HepG2 (cell line): Measurements from ENCODE around the gene ZIM2. TPM values are rescaled to one million over a fixed set of nuclear protein-coding genes. Genes with fewer than 3 reads are reported as not detected.
A peak's percentile ranks its signal among the peaks of the same experiment; 100 is the strongest.

Experiments
- ASH2L ChIP-seq: fragments of 300-600, 200-600 bp; sonication (generic); IDR thresholded peaks from 2 replicates; pipeline ENCODE4 v1.7.0; 2017; ENCODE audit warnings: low read depth, mild to moderate bottlenecking, moderate library complexity, mixed read lengths, low read length; ENCODE audit not compliant: insufficient read length
- ATM ChIP-seq: fragments of 450-650 bp; IDR thresholded peaks from 2 replicates; pipeline ENCODE4 v1.7.1; 2017; ENCODE audit warnings: mild to moderate bottlenecking, borderline replicate concordance
- CBX5 ChIP-seq: sonication (generic); formaldehyde crosslinking; IDR thresholded peaks from 2 replicates; pipeline ENCODE4 v1.4.0; 2020; ENCODE audit warnings: missing genetic modification reagents, borderline replicate concordance
- CHCHD3 ChIP-seq: sonication (generic); formaldehyde crosslinking; IDR thresholded peaks from 2 replicates; pipeline ENCODE4 v1.8.0; 2022; ENCODE audit warnings: mild to moderate bottlenecking, missing genetic modification reagents, moderate library complexity
- IKZF1 ChIP-seq: fragments of 450-650 bp; IDR thresholded peaks from 2 replicates; pipeline ENCODE4 v1.7.1; 2016
- KLF12 ChIP-seq: sonication (generic); formaldehyde crosslinking; IDR thresholded peaks from 2 replicates; pipeline ENCODE4 v1.4.0; 2020; ENCODE audit warnings: missing genetic modification reagents, borderline replicate concordance
- MTF1 ChIP-seq: sonication (generic); formaldehyde crosslinking; IDR thresholded peaks from 2 replicates; pipeline ENCODE4 v1.5.0; 2020; ENCODE audit warnings: missing genetic modification reagents
- RBM22 ChIP-seq: fragments of 200-400 bp; formaldehyde crosslinking; optimal IDR thresholded peaks from 2 replicates; pipeline ENCODE3; 2017; ENCODE audit warnings: mild to moderate bottlenecking, low read length, moderate library complexity
- ZNF333 ChIP-seq: sonication (generic); formaldehyde crosslinking; IDR thresholded peaks from 2 replicates; pipeline ENCODE4 v1.4.0; 2020; ENCODE audit warnings: mild to moderate bottlenecking, missing genetic modification reagents, borderline replicate concordance
- ZNF430 ChIP-seq: sonication (generic); formaldehyde crosslinking; IDR thresholded peaks from 2 replicates; pipeline ENCODE4 v1.9.0; 2021; ENCODE audit warnings: mild to moderate bottlenecking, missing genetic modification reagents
- ZNF546 ChIP-seq: sonication (generic); formaldehyde crosslinking; conservative IDR thresholded peaks from 2 replicates; pipeline ENCODE4 v1.8.1; 2023; ENCODE audit warnings: mild to moderate bottlenecking, missing genetic modification reagents
- ZNF547 ChIP-seq: sonication (generic); formaldehyde crosslinking; IDR thresholded peaks from 2 replicates; pipeline ENCODE4 v1.5.1; 2020; ENCODE audit warnings: mild to moderate bottlenecking, missing genetic modification reagents
- ZNF564 ChIP-seq: sonication (generic); formaldehyde crosslinking; IDR thresholded peaks from 2 replicates; pipeline ENCODE4 v1.8.1; 2023; ENCODE audit warnings: mild to moderate bottlenecking, missing genetic modification reagents
- ZNF644 ChIP-seq: IDR thresholded peaks from 2 replicates; pipeline ENCODE4 v1.6.1; 2016; ENCODE audit warnings: low read depth
- ZNF768 ChIP-seq: sonication (generic); formaldehyde crosslinking; IDR thresholded peaks from 2 replicates; pipeline ENCODE4 v1.4.0; 2020; ENCODE audit warnings: missing genetic modification reagents
- ZNF788 ChIP-seq: sonication (generic); formaldehyde crosslinking; IDR thresholded peaks from 2 replicates; pipeline ENCODE4 v1.5.0; 2020; ENCODE audit warnings: mild to moderate bottlenecking, missing genetic modification reagents, borderline replicate concordance
- polyA plus RNA-seq, 8 experiments: library from polyadenylated mRNA; depleted of rRNA in 3 of 8; stranded (reverse) in 7 of 8; unstranded in 1 of 8; fragments of >200 nt; fragmentation: Illumina TruSeq in 4 of 8; extraction: Trizol in 4 of 8; gene quantifications; 2 replicates each; pipeline versions ENCODE4 v1.2.1 to v1.2.3, GENCODE V29; 2011 to 2016; ENCODE audit warnings: low read depth in 4 of 8, missing spikeins in 1 of 8, mixed read lengths in 1 of 8; ENCODE audit not compliant: insufficient read depth in 1 of 8
- total RNA-seq, 5 experiments: library from RNA; depleted of rRNA; stranded (reverse); fragments of >200 nt; fragmentation: Illumina TruSeq; extraction: Trizol; gene quantifications; 2 replicates each; pipeline ENCODE4 v1.2.3, GENCODE V29; 2016; ENCODE audit warnings: low read depth in 1 of 5
- TF ChIP-seq, protein P1 (sequence below): sonication (generic); formaldehyde crosslinking; IDR thresholded peaks from 2 replicates; pipeline ENCODE4 v1.4.0; 2020; ENCODE audit warnings: missing genetic modification reagents, borderline replicate concordance
- TF ChIP-seq, protein P2 (sequence below): sonication (generic); formaldehyde crosslinking; IDR thresholded peaks from 2 replicates; pipeline ENCODE4 v1.4.0; 2020; ENCODE audit warnings: mild to moderate bottlenecking, missing genetic modification reagents
- TF ChIP-seq, protein P3 (sequence below): sonication (generic); formaldehyde crosslinking; IDR thresholded peaks from 2 replicates; pipeline ENCODE4 v1.5.0; 2020; ENCODE audit warnings: mild to moderate bottlenecking, missing genetic modification reagents, moderate library complexity
- TF ChIP-seq, protein P4 (sequence below): sonication (generic); formaldehyde crosslinking; IDR thresholded peaks from 2 replicates; pipeline ENCODE4 v1.4.0; 2020; ENCODE audit warnings: missing genetic modification reagents
- TF ChIP-seq, protein P5 (sequence below): sonication (generic); formaldehyde crosslinking; IDR thresholded peaks from 2 replicates; pipeline ENCODE4 v1.8.0; 2022; ENCODE audit warnings: mild to moderate bottlenecking, missing genetic modification reagents
- TF ChIP-seq, protein P6 (sequence below): sonication (generic); formaldehyde crosslinking; IDR thresholded peaks from 2 replicates; pipeline ENCODE4 v1.4.0; 2020; ENCODE audit warnings: mild to moderate bottlenecking, missing genetic modification reagents

The ZIM2 gene
- total and polyA plus RNA-seq, 2 of the 13 experiments (the other 11 are each of a cell fraction or from before 2014, with no cell fraction given) = 7.2 to 10.3 TPM

DNA sequence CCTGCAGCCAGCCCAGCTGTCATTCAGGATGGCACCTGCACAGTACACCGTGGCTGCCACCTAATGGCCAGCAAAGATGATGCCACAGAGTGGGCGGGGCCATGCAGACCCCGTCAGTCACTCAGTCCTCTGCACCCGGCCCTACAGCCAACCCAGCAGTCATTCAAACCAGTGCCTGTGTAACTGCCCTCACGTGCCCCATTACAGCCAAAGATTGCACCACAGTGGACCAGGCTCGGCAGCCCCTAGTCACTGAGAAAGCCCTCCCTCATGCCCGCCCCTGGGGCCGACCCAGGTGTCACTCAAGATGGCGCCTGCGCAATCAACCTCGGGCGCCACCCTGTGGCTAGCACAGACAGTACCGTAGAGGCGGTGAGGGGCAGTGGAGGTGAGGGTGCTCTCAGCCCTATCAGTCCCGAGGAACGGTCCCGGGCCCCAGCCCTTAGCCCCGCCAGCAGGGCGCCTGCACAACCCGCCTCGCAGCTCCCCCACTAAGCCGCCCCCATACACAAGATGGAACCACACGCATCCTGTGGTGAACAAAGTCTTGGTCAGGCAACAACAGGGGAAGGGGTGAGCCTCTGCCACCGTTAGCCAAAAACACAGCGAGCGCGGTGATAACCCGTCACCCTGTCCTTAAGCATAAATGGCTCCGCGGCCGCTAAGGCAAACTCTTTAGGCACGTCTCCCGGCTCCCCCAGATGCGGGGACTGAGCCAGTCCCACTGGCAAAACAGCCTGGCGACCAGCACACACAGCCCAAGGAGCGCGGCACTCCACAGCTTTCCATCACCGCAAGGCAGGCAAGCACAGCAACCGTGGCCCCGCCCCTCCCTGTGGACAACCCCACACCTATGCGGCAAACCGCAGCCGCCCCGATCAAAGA is 2.3 kb downstream of the ZIM2 start (continued):
- TF ChIP-seq, protein P1, sequence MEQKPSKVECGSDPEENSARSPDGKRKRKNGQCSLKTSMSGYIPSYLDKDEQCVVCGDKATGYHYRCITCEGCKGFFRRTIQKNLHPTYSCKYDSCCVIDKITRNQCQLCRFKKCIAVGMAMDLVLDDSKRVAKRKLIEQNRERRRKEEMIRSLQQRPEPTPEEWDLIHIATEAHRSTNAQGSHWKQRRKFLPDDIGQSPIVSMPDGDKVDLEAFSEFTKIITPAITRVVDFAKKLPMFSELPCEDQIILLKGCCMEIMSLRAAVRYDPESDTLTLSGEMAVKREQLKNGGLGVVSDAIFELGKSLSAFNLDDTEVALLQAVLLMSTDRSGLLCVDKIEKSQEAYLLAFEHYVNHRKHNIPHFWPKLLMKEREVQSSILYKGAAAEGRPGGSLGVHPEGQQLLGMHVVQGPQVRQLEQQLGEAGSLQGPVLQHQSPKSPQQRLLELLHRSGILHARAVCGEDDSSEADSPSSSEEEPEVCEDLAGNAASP (CRISPR knock-in tag) = no peak
- TF ChIP-seq ASH2L = no peak
- TF ChIP-seq ZNF788 = peak; percentile 31; the same call in 1 of the 2 replicates
- TF ChIP-seq ATM = no peak
- no peak for TF ChIP-seq IKZF1
- TF ChIP-seq CHCHD3 = 0 out of 2 replicates have a peak, but pooled peaks have one; percentile 28
- peak; percentile 34; the same call in 1 of the 2 replicates for TF ChIP-seq ZNF430 (CRISPR knock-in tag)
- TF ChIP-seq ZNF564 (CRISPR knock-in tag) = no peak
- TF ChIP-seq RBM22 = peak; percentile 51
- TF ChIP-seq MTF1 = peak; percentile 73; the same call in 1 of the 2 replicates
- TF ChIP-seq, protein P2, sequence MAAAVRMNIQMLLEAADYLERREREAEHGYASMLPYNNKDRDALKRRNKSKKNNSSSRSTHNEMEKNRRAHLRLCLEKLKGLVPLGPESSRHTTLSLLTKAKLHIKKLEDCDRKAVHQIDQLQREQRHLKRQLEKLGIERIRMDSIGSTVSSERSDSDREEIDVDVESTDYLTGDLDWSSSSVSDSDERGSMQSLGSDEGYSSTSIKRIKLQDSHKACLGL (CRISPR knock-in tag) = 0 out of 2 replicates have a peak, but pooled peaks have one; percentile 42
- 0 out of 2 replicates have a peak, but pooled peaks have one; percentile 28 for TF ChIP-seq KLF12 (CRISPR knock-in tag)
- TF ChIP-seq ZNF333 = peak; percentile 83; the same call in 1 of the 2 replicates
- TF ChIP-seq ZNF546 (CRISPR knock-in tag) = 0 out of 2 replicates have a peak, but pooled peaks have one; percentile 35
- peak; percentile 15; the same call in 1 of the 2 replicates for TF ChIP-seq CBX5 (CRISPR knock-in tag)
- 0 out of 2 replicates have a peak, but pooled peaks have one; percentile 3 for TF ChIP-seq ZNF768 (CRISPR knock-in tag)
- TF ChIP-seq, protein P3, sequence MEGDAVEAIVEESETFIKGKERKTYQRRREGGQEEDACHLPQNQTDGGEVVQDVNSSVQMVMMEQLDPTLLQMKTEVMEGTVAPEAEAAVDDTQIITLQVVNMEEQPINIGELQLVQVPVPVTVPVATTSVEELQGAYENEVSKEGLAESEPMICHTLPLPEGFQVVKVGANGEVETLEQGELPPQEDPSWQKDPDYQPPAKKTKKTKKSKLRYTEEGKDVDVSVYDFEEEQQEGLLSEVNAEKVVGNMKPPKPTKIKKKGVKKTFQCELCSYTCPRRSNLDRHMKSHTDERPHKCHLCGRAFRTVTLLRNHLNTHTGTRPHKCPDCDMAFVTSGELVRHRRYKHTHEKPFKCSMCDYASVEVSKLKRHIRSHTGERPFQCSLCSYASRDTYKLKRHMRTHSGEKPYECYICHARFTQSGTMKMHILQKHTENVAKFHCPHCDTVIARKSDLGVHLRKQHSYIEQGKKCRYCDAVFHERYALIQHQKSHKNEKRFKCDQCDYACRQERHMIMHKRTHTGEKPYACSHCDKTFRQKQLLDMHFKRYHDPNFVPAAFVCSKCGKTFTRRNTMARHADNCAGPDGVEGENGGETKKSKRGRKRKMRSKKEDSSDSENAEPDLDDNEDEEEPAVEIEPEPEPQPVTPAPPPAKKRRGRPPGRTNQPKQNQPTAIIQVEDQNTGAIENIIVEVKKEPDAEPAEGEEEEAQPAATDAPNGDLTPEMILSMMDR (CRISPR knock-in tag) = peak; percentile 67
- no peak for TF ChIP-seq ZNF644 (CRISPR knock-in tag)
- TF ChIP-seq, protein P4, sequence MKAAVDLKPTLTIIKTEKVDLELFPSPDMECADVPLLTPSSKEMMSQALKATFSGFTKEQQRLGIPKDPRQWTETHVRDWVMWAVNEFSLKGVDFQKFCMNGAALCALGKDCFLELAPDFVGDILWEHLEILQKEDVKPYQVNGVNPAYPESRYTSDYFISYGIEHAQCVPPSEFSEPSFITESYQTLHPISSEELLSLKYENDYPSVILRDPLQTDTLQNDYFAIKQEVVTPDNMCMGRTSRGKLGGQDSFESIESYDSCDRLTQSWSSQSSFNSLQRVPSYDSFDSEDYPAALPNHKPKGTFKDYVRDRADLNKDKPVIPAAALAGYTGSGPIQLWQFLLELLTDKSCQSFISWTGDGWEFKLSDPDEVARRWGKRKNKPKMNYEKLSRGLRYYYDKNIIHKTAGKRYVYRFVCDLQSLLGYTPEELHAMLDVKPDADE = 0 out of 2 replicates have a peak, but pooled peaks have one; percentile 53
- TF ChIP-seq, protein P5, sequence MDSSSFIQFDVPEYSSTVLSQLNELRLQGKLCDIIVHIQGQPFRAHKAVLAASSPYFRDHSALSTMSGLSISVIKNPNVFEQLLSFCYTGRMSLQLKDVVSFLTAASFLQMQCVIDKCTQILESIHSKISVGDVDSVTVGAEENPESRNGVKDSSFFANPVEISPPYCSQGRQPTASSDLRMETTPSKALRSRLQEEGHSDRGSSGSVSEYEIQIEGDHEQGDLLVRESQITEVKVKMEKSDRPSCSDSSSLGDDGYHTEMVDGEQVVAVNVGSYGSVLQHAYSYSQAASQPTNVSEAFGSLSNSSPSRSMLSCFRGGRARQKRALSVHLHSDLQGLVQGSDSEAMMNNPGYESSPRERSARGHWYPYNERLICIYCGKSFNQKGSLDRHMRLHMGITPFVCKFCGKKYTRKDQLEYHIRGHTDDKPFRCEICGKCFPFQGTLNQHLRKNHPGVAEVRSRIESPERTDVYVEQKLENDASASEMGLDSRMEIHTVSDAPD (CRISPR knock-in tag) = 0 out of 2 replicates have a peak, but pooled peaks have one; percentile 17
- TF ChIP-seq, protein P6, sequence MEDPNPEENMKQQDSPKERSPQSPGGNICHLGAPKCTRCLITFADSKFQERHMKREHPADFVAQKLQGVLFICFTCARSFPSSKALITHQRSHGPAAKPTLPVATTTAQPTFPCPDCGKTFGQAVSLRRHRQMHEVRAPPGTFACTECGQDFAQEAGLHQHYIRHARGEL (CRISPR knock-in tag) = 0 out of 2 replicates have a peak, but pooled peaks have one; percentile 70
- 0 out of 2 replicates have a peak, but pooled peaks have one; percentile 18 for TF ChIP-seq ZNF547 (CRISPR knock-in tag)
